Choroid plexus epithelial cell (primary cell): ENCODE data around the gene ADAMTS17.

Source experiments
- DNase-seq: peaks from one replicate; pipeline ENCODE4 v3.0.0-alpha.2; 2010; ENCODE audit warnings: low read depth
- H3K4me3 ChIP-seq: 2 replicates; pipeline ENCODE4 v1.5.1; 2011; ENCODE audit warnings: low read depth, mild to moderate bottlenecking, control low read depth, low read length, moderate library complexity
- TF ChIP-seq, protein P1 (sequence below): conservative IDR thresholded peaks from 2 replicates; pipeline ENCODE4 v1.5.1; 2011; ENCODE audit warnings: low read depth, mild to moderate bottlenecking, control low read depth, inconsistent platforms, low read length, moderate library complexity

The ADAMTS17 gene

DNA sequence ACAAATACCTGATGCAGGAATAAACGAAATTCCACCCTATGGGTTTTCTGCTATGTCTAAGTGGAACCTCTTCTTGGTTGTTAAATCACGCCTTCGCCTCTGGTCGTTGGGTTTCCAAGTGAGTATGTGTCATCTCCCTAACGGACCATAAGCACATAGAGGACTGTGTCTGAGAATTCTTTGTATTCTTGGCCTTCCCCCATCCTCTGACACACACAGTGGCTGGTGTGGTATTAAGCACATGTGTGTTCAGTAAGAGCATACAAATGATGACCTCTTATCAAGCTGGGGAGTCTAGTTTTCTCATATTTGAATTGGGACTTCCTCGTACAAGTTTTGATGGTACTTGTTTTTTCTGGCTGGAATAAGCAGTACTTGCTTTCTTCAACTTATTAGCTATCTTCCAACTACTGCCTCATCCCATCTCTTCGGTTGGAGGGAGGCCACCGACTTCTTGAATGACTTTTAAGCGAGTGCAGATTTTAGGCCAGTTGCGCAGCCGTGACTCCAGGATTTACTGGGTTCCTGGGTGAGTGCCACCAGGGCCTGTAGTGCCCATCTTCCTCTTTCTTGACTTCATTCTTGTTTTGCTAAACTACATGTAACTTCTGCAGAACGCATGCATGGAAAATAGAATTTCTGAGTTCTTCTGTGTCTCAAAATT is 240.2 kb downstream of the ADAMTS17 start:
- DNase-seq: no peak
- H3K4me3 ChIP-seq: no peak overlapping the region
- TF ChIP-seq, protein P1, sequence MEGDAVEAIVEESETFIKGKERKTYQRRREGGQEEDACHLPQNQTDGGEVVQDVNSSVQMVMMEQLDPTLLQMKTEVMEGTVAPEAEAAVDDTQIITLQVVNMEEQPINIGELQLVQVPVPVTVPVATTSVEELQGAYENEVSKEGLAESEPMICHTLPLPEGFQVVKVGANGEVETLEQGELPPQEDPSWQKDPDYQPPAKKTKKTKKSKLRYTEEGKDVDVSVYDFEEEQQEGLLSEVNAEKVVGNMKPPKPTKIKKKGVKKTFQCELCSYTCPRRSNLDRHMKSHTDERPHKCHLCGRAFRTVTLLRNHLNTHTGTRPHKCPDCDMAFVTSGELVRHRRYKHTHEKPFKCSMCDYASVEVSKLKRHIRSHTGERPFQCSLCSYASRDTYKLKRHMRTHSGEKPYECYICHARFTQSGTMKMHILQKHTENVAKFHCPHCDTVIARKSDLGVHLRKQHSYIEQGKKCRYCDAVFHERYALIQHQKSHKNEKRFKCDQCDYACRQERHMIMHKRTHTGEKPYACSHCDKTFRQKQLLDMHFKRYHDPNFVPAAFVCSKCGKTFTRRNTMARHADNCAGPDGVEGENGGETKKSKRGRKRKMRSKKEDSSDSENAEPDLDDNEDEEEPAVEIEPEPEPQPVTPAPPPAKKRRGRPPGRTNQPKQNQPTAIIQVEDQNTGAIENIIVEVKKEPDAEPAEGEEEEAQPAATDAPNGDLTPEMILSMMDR: no peak

DNA sequence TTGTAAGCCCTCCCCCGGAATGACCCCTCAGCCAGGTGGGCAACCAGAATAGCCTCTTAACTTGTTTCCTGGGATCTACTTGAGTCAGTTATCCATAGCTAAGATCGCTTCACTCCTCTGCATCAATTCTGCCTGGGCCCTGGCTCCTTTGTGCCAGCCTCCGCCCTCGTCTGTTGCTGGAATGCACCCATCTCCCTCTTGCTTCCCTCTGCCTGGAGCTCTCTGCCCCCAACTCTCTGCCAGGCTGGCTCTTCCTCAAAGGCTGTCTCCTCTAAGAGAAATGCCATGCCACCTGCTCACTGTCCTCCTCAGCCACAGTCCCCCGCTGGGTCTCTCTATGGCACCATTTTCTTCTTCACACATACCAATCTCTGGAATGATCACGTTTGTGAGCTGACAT is 240.8 kb downstream of the ADAMTS17 start:
- TF ChIP-seq, protein P1: no peak
- DNase-seq: no peak
- no peak overlapping the region for H3K4me3 ChIP-seq

DNA sequence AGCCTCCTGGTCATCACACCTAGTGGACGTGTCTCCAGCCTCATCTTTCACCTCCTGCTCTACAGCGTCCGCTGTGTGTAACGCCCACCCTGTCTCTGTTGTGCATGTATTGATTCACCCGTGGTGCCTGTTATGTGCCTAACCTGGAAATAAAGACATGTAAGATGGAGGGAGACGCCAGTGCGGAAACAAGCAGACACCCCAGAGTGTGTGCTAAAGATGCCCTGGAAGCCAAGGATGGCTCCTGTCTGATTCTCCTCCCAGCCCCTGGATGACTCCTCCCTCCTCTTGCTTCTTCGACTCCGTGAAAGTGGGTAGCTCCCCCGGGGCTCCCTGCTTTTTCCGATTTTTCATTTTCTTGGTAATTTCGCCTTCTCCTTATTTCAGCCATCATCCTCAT is 241.8 kb downstream of the ADAMTS17 start:
- no peak overlapping the region for H3K4me3 ChIP-seq
- DNase-seq: no peak
- TF ChIP-seq, protein P1: no peak

DNA sequence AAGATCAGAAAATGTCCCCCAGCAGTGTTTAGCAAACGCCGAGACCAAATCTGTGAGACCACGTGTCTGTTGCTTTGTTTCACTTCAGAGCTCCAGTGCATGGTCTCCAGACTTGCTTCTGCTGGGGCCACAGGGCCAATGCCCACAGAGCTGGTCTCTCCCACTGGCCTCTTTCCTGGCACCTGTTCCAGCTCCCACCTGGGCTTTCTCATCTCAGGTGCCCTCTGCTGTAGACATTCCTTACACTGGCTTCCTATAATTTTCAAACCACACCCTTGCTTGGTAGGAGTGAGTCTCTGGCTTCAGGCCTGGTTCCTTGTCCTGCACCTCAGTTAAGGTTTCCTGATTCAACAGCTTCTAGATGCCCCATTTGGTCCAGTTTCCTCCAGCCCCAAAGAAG is 243.1 kb downstream of the ADAMTS17 start:
- no peak for DNase-seq
- TF ChIP-seq, protein P1: no peak
- no peak overlapping the region for H3K4me3 ChIP-seq

DNA sequence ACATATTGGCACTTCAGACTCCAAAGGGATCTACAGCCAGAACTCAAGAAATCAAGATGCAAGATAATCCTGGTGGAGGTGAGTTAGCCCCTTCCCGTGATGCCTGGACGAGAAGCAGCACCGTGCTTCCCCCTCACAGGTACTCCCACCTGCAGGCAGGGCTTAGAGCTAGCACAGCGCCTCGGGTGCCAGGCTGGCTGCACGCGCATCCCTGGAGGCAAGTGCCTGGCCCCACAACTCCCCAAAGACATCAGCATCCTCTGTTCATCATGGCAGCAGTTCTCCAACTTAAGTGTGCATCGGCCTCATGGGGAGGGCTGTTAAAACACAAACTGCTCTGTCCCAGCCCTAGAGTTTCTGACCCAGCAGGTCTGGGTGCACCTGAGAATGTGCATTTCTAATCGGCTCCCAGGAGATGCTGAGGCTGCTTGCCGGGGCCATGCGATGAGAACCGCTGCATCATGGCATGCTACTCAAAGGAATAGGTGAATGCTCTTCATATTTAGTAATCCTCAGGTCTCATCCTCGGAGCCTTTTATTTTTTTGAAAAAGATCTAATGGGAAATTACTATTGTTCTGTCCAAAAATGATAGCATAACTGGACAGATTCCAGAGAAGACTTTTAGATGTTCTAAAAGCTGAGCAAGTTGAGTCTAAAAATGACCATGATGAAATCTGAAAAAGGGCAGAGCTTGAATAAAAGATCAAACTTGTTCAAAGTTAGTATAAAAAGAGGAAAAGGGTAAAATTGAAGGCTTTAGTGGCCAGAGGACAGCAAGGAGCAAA is 244.2 kb downstream of the ADAMTS17 start:
- no peak for DNase-seq
- TF ChIP-seq, protein P1: no peak
- no peak overlapping the region for H3K4me3 ChIP-seq

DNA sequence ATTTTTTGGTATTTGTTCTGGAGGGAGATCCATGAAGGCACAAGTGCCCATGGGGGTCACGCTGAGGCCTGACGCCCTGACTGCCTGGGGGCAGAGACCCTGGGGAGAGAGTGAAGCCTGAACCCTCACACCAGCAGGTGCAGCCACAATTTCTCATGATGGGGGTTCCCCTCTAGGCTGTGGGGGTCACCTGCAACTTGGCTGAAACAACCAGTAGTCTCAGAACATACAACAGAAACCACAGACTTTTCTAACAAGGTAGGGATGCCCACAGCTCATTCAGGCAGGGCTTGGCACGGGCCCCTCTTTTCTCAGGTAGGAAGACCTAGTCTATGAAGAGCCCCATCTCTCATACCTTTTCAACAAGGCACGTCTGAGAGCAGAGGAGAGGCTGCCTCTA is 245.1 kb downstream of the ADAMTS17 start:
- DNase-seq: no peak
- TF ChIP-seq, protein P1: no peak
- H3K4me3 ChIP-seq: no peak overlapping the region

DNA sequence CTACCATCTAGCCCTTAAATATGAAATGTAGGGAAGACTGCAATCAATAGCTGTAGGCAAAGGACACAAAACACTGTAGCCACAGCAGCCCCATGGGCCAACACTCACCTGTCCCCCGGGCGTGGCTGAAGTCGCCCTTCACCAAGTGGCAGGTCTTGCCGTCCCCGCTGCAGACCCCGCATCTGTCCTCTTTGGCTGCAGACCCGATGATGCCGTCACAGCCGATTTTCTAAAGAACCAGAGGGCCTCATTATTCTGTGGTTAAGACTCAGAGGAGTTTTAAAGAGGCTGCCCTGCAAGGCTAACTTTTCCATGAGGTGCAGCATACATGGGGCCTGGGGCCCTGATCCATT is 245.6 kb downstream of the ADAMTS17 start:
- no peak for DNase-seq
- H3K4me3 ChIP-seq: no peak overlapping the region
- TF ChIP-seq, protein P1: no peak
